Gastroesophageal sphincter (tissue), 4 donors: Measurements from ENCODE around the gene TESMIN. TPM values are rescaled to one million over a fixed set of nuclear protein-coding genes. Genes with fewer than 3 reads are reported as not detected.

Experiments used
- ATAC-seq: fragments of 150-250 bp; one replicate; pipeline ENCODE4 v1.9.1; 2016; ENCODE audit warnings: mild to moderate bottlenecking, moderate library complexity
- H3K27ac ChIP-seq, 4 donors: fragments of 200-600 bp; sonication (generic) in 3 of 4; 1 replicate in 3 of 4; 2 replicates in 1 of 4; pipeline ENCODE4 v1.5.1; 2016 to 2019
- H3K27me3 ChIP-seq: fragments of 200-600 bp; sonication (generic); one replicate; pipeline ENCODE4 v1.5.1; 2019
- H3K36me3 ChIP-seq, 2 donors: fragments of 200-600 bp; sonication (generic); one replicate each; pipeline ENCODE4 v1.5.1; 2019; ENCODE audit warnings: control low read depth in 1 of 2
- H3K4me1 ChIP-seq, 3 donors: fragments of 200-600 bp; sonication (generic); 1 replicate in 2 of 3; 2 replicates in 1 of 3; pipeline ENCODE4 v1.5.1; 2016 to 2019; ENCODE audit warnings: control low read depth in 2 of 3
- H3K4me3 ChIP-seq, 2 donors: fragments of 200-600 bp; sonication (generic); one replicate each; pipeline ENCODE4 v1.5.1; 2019; ENCODE audit warnings: mild to moderate bottlenecking in 1 of 2, moderate library complexity in 1 of 2
- H3K9me3 ChIP-seq, 3 donors: fragments of 200-600 bp; sonication (generic); one replicate each; pipeline ENCODE4 v1.5.1; 2017 to 2019; ENCODE audit warnings: control low read depth in 2 of 3
- CTCF ChIP-seq, 4 experiments: fragments of 200-600 bp in 2 of 4; fragments of 450-650 bp in 2 of 4; sonication (generic) in 1 of 4; IDR thresholded peaks; one replicate each; pipeline ENCODE4 v1.5.1; 2017 to 2019; ENCODE audit warnings: antibody characterized with exemption in 4 of 4, mild to moderate bottlenecking in 2 of 4, moderate library complexity in 2 of 4
- EP300 ChIP-seq: sonication (generic); formaldehyde crosslinking; IDR thresholded peaks from one replicate; pipeline ENCODE4 v1.6.1; 2017; ENCODE audit warnings: antibody characterized with exemption, mild to moderate bottlenecking
- POLR2A ChIP-seq, 2 donors: fragments of 450-650 bp; IDR thresholded peaks; one replicate each; pipeline ENCODE4 v1.6.1; 2017; ENCODE audit warnings: antibody characterized with exemption in 2 of 2, mild to moderate bottlenecking in 2 of 2, moderate library complexity in 1 of 2
- POLR2AphosphoS5 ChIP-seq: sonication (generic); formaldehyde crosslinking; IDR thresholded peaks from one replicate; pipeline ENCODE4 v1.6.1; 2017; ENCODE audit warnings: antibody characterized with exemption
- WGBS, 2 donors: methylation state at CpG; one replicate each; pipeline ENCODE4 v1.1.5; 2018; ENCODE audit warnings: low coverage in 1 of 2; 5-methylcytosine and 5-hydroxymethylcytosine counted together
- total RNA-seq, 4 donors: library from RNA; depleted of rRNA; stranded (reverse); fragments of >200 nt; gene quantifications; one replicate each; pipeline ENCODE4 v1.1.0, GENCODE V29; 2016

TESMIN gene
- under 1 TPM in 3 of 4 donors, not detected in 1; 0.12 to 0.54 (median 0.27) TPM for total RNA-seq

GRCh38 chr11:68751331-68751856, at the start of gene TESMIN:
Gene TESMIN, minus strand, starts transcription at chr11:68751520. Its CDS starts 860 bp downstream, at chr11:68750660.
- H3K27me3 ChIP-seq = no peaks in the 10 kb centered on the region
- H3K4me3 ChIP-seq = peak within 1 kb of the TSS; percentile 15 to 54
- WGBS, 2 donors = 4% methylated on average over 7 of the region's 42 CpGs; no CpG with 5 or more reads in 1 of the 2 donors
- peaks cover 0 to 20% (median 13%) of the 10 kb centered on the region in 3 donors for H3K4me1 ChIP-seq
- H3K36me3 ChIP-seq = peaks cover 0 to 24% of the 10 kb centered on the region in 2 donors
- no peaks in the 10 kb centered on the region for H3K9me3 ChIP-seq
- H3K27ac ChIP-seq = peak within 1 kb of the TSS in 2 of 4 donors; percentile 21 to 52
- TF ChIP-seq CTCF (IDR thresholded peaks at IDR 0.05) (no peak), POLR2AphosphoS5 (no peak), EP300 (no peak), POLR2A (IDR thresholded peaks at IDR 0.05) (no peak)
- peak; percentile 75 for ATAC-seq

GRCh38 chr11:68798221-68798813, 47.0 kb upstream of the TESMIN start:
- no peak overlapping the region for H3K4me3 ChIP-seq
- H3K36me3 ChIP-seq = peaks cover 3 to 100% of the 10 kb centered on the region in 2 donors
- no peak overlapping the region for H3K27ac ChIP-seq
- WGBS, 2 donors = 40 to 53% methylated on average over 3 to 9 of the region's 23 CpGs
- peaks cover 0 to 6% (median 0%) of the 10 kb centered on the region in 3 donors for H3K4me1 ChIP-seq
- no peaks in the 10 kb centered on the region for H3K9me3 ChIP-seq
- no peak for TF ChIP-seq POLR2AphosphoS5
- TF ChIP-seq CTCF (IDR thresholded peaks at IDR 0.05) = peak in 2 of 4 experiments; percentile 44 to 57
- H3K27me3 ChIP-seq = no peaks in the 10 kb centered on the region
- peak; percentile 34 for ATAC-seq

GRCh38 chr11:68796801-68797200, 45.5 kb upstream of the TESMIN start:
- ATAC-seq = no peak
- no peaks in the 10 kb centered on the region for H3K9me3 ChIP-seq
- H3K27ac ChIP-seq = no peak overlapping the region
- H3K4me3 ChIP-seq = no peak overlapping the region
- 70% methylated on average over 6 of the region's 19 CpGs; no CpG with 5 or more reads in 1 of the 2 donors for WGBS, 2 donors
- H3K36me3 ChIP-seq = peaks cover 3 to 100% of the 10 kb centered on the region in 2 donors
- TF ChIP-seq EP300 (no peak), POLR2A (IDR thresholded peaks at IDR 0.05) (no peak), POLR2AphosphoS5 (no peak), CTCF (IDR thresholded peaks at IDR 0.05) (no peak)
- no peaks in the 10 kb centered on the region for H3K27me3 ChIP-seq
- peaks cover 0 to 6% (median 0%) of the 10 kb centered on the region in 3 donors for H3K4me1 ChIP-seq

- TF ChIP-seq CTCF (IDR thresholded peaks at IDR 0.05) = no peak
- TF ChIP-seq EP300 = no peak
- no peak for TF ChIP-seq POLR2AphosphoS5
- no peak for TF ChIP-seq POLR2A (IDR thresholded peaks at IDR 0.05)
- no peak overlapping the region for H3K4me3 ChIP-seq
- peaks cover 0 to 98% of the 10 kb centered on the region in 2 donors for H3K36me3 ChIP-seq
- ATAC-seq = no peak
- H3K27ac ChIP-seq = no peak overlapping the region
- no peaks in the 10 kb centered on the region for H3K27me3 ChIP-seq
- peaks cover 0 to 6% (median 0%) of the 10 kb centered on the region in 3 donors for H3K4me1 ChIP-seq
- no peaks in the 10 kb centered on the region for H3K9me3 ChIP-seq
- 93% methylated on average over 6 of the region's 18 CpGs; no CpG with 5 or more reads in 1 of the 2 donors for WGBS, 2 donors
Observed at GRCh38 chr11:68792400-68792966, 41.2 kb upstream of the TESMIN start.

GRCh38 chr11:68784653-68785052, 33.3 kb upstream of the TESMIN start:
- H3K27me3 ChIP-seq = no peaks in the 10 kb centered on the region
- peaks cover 0 to 98% of the 10 kb centered on the region in 2 donors for H3K36me3 ChIP-seq
- no peaks in the 10 kb centered on the region for H3K9me3 ChIP-seq
- H3K27ac ChIP-seq = no peak overlapping the region
- H3K4me1 ChIP-seq = no peaks in the 10 kb centered on the region
- ATAC-seq = no peak
- TF ChIP-seq EP300 = no peak
- TF ChIP-seq CTCF (IDR thresholded peaks at IDR 0.05) = no peak
- TF ChIP-seq POLR2A (IDR thresholded peaks at IDR 0.05) = no peak
- no peak for TF ChIP-seq POLR2AphosphoS5
- WGBS, 2 donors = 60% methylated on average over 1 of the region's 16 CpGs; no CpG with 5 or more reads in 1 of the 2 donors
- H3K4me3 ChIP-seq = no peak overlapping the region
